Nephron (organoid): ENCODE data around the gene XPR1.
A peak's percentile ranks its signal among the peaks of the same experiment; 100 is the strongest.

Source experiments
- H3K27ac Mint-ChIP-seq, 3 experiments: 2 replicates each; pipeline ENCODE4 v1.8.0; 2020; ENCODE audit warnings: mixed read lengths in 3 of 3, mild to moderate bottlenecking in 2 of 3, moderate library complexity in 1 of 3
- H3K27me3 Mint-ChIP-seq: 2 replicates; pipeline ENCODE4 v1.8.0; 2021; ENCODE audit warnings: low read depth, mild to moderate bottlenecking, moderate library complexity, mixed read lengths
- H3K36me3 Mint-ChIP-seq: 2 replicates; pipeline ENCODE4 v1.8.0; 2020; ENCODE audit warnings: low read depth, mixed read lengths
- H3K4me1 Mint-ChIP-seq: 2 replicates; pipeline ENCODE4 v1.8.0; 2020; ENCODE audit warnings: mixed read lengths
- H3K4me3 Mint-ChIP-seq, 3 experiments: 2 replicates each; pipeline ENCODE4 v1.8.0; 2020; ENCODE audit warnings: mild to moderate bottlenecking in 3 of 3, mixed read lengths in 3 of 3, moderate library complexity in 2 of 3
- H3K9me3 Mint-ChIP-seq: 2 replicates; pipeline ENCODE4 v1.8.0; 2020; ENCODE audit warnings: mixed read lengths
- CTCF ChIP-seq, 3 experiments: fragments of 200-600 bp; sonication (generic); IDR thresholded peaks; one replicate each; pipeline ENCODE4 v1.5.0; 2021; ENCODE audit warnings: antibody characterized with exemption in 3 of 3; ENCODE audit not compliant: unreplicated experiment in 3 of 3

XPR1 gene

GRCh38 chr1:180884588-180885300, 252.9 kb downstream of the XPR1 start:
- Mint-ChIP-seq H3K36me3 (peaks cover 8% of the 10 kb centered on the region), H3K9me3 (no peaks in the 10 kb centered on the region), H3K27me3 (no peaks in the 10 kb centered on the region), H3K4me3 (no peak overlapping the region), H3K4me1 (peaks cover 6% of the 10 kb centered on the region), H3K27ac (peak overlapping the region in 1 of 3 experiments; percentile 29)
- TF ChIP-seq CTCF (IDR thresholded peaks at IDR 0.05; ENCODE audit: unreplicated experiment in 3 of 3) = no peak

GRCh38 chr1:180886338-180886737, 254.5 kb downstream of the XPR1 start:
- no peak for TF ChIP-seq CTCF (IDR thresholded peaks at IDR 0.05; ENCODE audit: unreplicated experiment in 3 of 3)
- H3K27ac Mint-ChIP-seq = no peak overlapping the region
- no peaks in the 10 kb centered on the region for H3K27me3 Mint-ChIP-seq
- H3K36me3 Mint-ChIP-seq = peaks cover 8% of the 10 kb centered on the region
- no peaks in the 10 kb centered on the region for H3K9me3 Mint-ChIP-seq
- H3K4me1 Mint-ChIP-seq = peaks cover 6% of the 10 kb centered on the region
- no peak overlapping the region for H3K4me3 Mint-ChIP-seq

GRCh38 chr1:180887841-180888240, 256.0 kb downstream of the XPR1 start:
- no peak overlapping the region for H3K27ac Mint-ChIP-seq
- H3K4me1 Mint-ChIP-seq = peaks cover 6% of the 10 kb centered on the region
- H3K4me3 Mint-ChIP-seq = no peak overlapping the region
- TF ChIP-seq CTCF (IDR thresholded peaks at IDR 0.05; ENCODE audit: unreplicated experiment in 3 of 3) = no peak
- no peaks in the 10 kb centered on the region for H3K27me3 Mint-ChIP-seq
- H3K9me3 Mint-ChIP-seq = no peaks in the 10 kb centered on the region
- H3K36me3 Mint-ChIP-seq = peaks cover 8% of the 10 kb centered on the region

GRCh38 chr1:180888870-180889269, 257.0 kb downstream of the XPR1 start:
- Mint-ChIP-seq H3K9me3 (no peaks in the 10 kb centered on the region), H3K4me3 (no peak overlapping the region), H3K4me1 (peaks cover 6% of the 10 kb centered on the region), H3K27ac (no peak overlapping the region), H3K36me3 (peaks cover 5% of the 10 kb centered on the region), H3K27me3 (no peaks in the 10 kb centered on the region)
- no peak for TF ChIP-seq CTCF (IDR thresholded peaks at IDR 0.05; ENCODE audit: unreplicated experiment in 3 of 3)

- H3K36me3 Mint-ChIP-seq = peaks cover 4% of the 10 kb centered on the region
Observed at GRCh38 chr1:180889325-180889724, 257.5 kb downstream of the XPR1 start.

More at GRCh38 chr1:180889325-180889724, 257.5 kb downstream of the XPR1 start:
- Mint-ChIP-seq H3K4me3 (no peak overlapping the region), H3K27ac (no peak overlapping the region), H3K9me3 (no peaks in the 10 kb centered on the region), H3K4me1 (peaks cover 6% of the 10 kb centered on the region), H3K27me3 (no peaks in the 10 kb centered on the region)
- no peak for TF ChIP-seq CTCF (IDR thresholded peaks at IDR 0.05; ENCODE audit: unreplicated experiment in 3 of 3)
